ENCODE data around the gene LMAN2.
"Not testable (repeated sequence)": the region's sequence is repeated elsewhere in the genome, so short reads cannot be mapped to it uniquely, and the experiment has no call there.

The LMAN2 gene

DNA sequence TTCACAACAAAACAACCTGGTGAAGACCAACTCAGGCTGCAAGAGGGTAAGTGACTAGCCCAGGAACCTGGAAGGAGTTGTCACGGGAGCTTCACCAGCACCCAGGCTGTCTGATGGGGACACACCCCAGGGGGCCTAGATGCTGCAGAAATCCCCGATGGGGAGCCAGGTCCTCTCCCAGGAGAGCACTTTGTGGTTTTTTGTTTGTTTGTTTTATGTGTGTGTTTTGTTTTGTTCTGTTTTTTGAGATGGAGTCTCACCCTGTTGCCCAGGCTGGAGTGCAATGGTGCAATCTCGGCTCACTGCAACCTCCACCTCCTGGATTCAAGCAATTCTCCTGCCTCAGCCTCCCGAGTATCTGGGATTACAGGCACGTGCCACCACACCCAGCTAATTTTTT is 24.0 kb upstream of the LMAN2 start:
- not testable (repeated sequence) for H3K4me1 ChIP-seq (ENCODE audit: control insufficient read depth, low read depth, low read length); H3K9ac ChIP-seq (ENCODE audit: low read length); H3K23ac ChIP-seq (ENCODE audit: low read length); H3K36me3 ChIP-seq (ENCODE audit: control insufficient read depth, insufficient read depth, low read length); H3K4ac ChIP-seq (ENCODE audit: low read depth, low read length); DNase-seq; H2BK120ac ChIP-seq (ENCODE audit: low read depth, low read length); H3K27me3 ChIP-seq (ENCODE audit: insufficient read depth, low read length, poor library complexity); H3K18ac ChIP-seq (ENCODE audit: low read length); H2AK5ac ChIP-seq (ENCODE audit: low read length); H4K5ac ChIP-seq (ENCODE audit: low read length); H4K8ac ChIP-seq (ENCODE audit: low read depth, low read length); H3K56ac ChIP-seq (ENCODE audit: low read length); H3K4me3 ChIP-seq (ENCODE audit: low read length); H3K4me2 ChIP-seq (ENCODE audit: low read length); H2BK15ac ChIP-seq (replicated peaks; ENCODE audit: low read depth); H3K79me2 ChIP-seq (ENCODE audit: control insufficient read depth, insufficient read depth, low read length); H3K79me1 ChIP-seq (ENCODE audit: low read length); H3K27ac ChIP-seq (ENCODE audit: low read depth, low read length); H2BK5ac ChIP-seq (ENCODE audit: low read length)
- no CpG with 5 or more reads among the region's 5 CpGs for WGBS (ENCODE audit: extremely low coverage, insufficient coverage, low lambda C conversion rate)

GRCh38 chr5:177374211-177374610 is 22.7 kb upstream of the LMAN2 start:
- Histone ChIP-seq H2BK5ac (ENCODE audit: low read length) (no peak overlapping the region), H3K56ac (ENCODE audit: low read length) (no peak overlapping the region), H3K79me1 (ENCODE audit: low read length) (no peaks in the 10 kb centered on the region), H4K8ac (ENCODE audit: low read depth, low read length) (no peak overlapping the region), H3K18ac (ENCODE audit: low read length) (no peak overlapping the region), H2AK5ac (ENCODE audit: low read length) (no peak overlapping the region), H3K27ac (ENCODE audit: low read depth, low read length) (no peak overlapping the region), H3K9ac (ENCODE audit: low read length) (no peak overlapping the region), H2BK120ac (ENCODE audit: low read depth, low read length) (no peak overlapping the region), H3K4ac (ENCODE audit: low read depth, low read length) (no peak overlapping the region), H2BK15ac (replicated peaks; ENCODE audit: low read depth) (no peak overlapping the region), H3K79me2 (ENCODE audit: control insufficient read depth, insufficient read depth, low read length) (no peaks in the 10 kb centered on the region), H3K4me2 (ENCODE audit: low read length) (no peak overlapping the region), H3K36me3 (ENCODE audit: control insufficient read depth, insufficient read depth, low read length) (no peaks in the 10 kb centered on the region), H3K27me3 (ENCODE audit: insufficient read depth, low read length, poor library complexity) (no peaks in the 10 kb centered on the region), H3K4me1 (ENCODE audit: control insufficient read depth, low read depth, low read length) (peaks cover 6% of the 10 kb centered on the region), H3K4me3 (ENCODE audit: low read length) (no peak overlapping the region), H3K23ac (ENCODE audit: low read length) (no peak overlapping the region), H4K5ac (ENCODE audit: low read length) (no peak overlapping the region)
- WGBS (ENCODE audit: extremely low coverage, insufficient coverage, low lambda C conversion rate) = no CpG with 5 or more reads among the region's 5 CpGs
- no peak for DNase-seq

GRCh38 chr5:177373806-177374205 is 22.3 kb upstream of the LMAN2 start:
- no peak overlapping the region for H3K27ac ChIP-seq (ENCODE audit: low read depth, low read length)
- no peaks in the 10 kb centered on the region for H3K79me2 ChIP-seq (ENCODE audit: control insufficient read depth, insufficient read depth, low read length)
- no peaks in the 10 kb centered on the region for H3K27me3 ChIP-seq (ENCODE audit: insufficient read depth, low read length, poor library complexity)
- no peak overlapping the region for H2BK15ac ChIP-seq (replicated peaks; ENCODE audit: low read depth)
- H2BK120ac ChIP-seq (ENCODE audit: low read depth, low read length) = no peak overlapping the region
- no peak overlapping the region for H3K4me2 ChIP-seq (ENCODE audit: low read length)
- H3K36me3 ChIP-seq (ENCODE audit: control insufficient read depth, insufficient read depth, low read length) = no peaks in the 10 kb centered on the region
- no peaks in the 10 kb centered on the region for H3K79me1 ChIP-seq (ENCODE audit: low read length)
- no peak overlapping the region for H3K23ac ChIP-seq (ENCODE audit: low read length)
- no peak overlapping the region for H2BK5ac ChIP-seq (ENCODE audit: low read length)
- H3K4ac ChIP-seq (ENCODE audit: low read depth, low read length) = no peak overlapping the region
- H2AK5ac ChIP-seq (ENCODE audit: low read length) = no peak overlapping the region
- no peak overlapping the region for H4K8ac ChIP-seq (ENCODE audit: low read depth, low read length)
- no peak overlapping the region for H3K56ac ChIP-seq (ENCODE audit: low read length)
- H3K9ac ChIP-seq (ENCODE audit: low read length) = no peak overlapping the region
- no peak overlapping the region for H4K5ac ChIP-seq (ENCODE audit: low read length)
- H3K4me1 ChIP-seq (ENCODE audit: control insufficient read depth, low read depth, low read length) = peaks cover 6% of the 10 kb centered on the region
- H3K4me3 ChIP-seq (ENCODE audit: low read length) = no peak overlapping the region
- peak; percentile 37 for DNase-seq
- WGBS (ENCODE audit: extremely low coverage, insufficient coverage, low lambda C conversion rate) = no CpG with 5 or more reads among the region's 6 CpGs
- H3K18ac ChIP-seq (ENCODE audit: low read length) = no peak overlapping the region

DNA sequence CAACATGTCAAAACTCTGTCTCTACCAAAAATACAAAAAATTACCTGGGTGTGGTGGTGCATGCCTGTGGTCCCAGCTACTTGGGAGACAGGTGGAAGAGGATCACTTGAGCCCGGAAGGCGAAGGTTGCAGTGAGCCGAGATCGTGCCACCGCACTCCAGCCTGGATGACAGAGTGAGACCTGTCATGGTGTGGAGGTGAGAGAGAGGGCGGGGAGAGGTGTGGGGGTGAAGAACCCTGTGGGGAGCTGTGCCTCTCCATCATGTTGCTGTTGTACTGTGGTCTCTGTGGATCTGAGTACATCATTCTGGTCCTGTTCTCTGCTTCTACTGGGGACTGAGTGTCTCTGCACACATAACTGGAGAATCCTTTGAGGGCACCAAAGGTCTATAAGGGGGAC is 21.4 kb upstream of the LMAN2 start:
- DNase-seq = no peak
- no CpG with 5 or more reads among the region's 6 CpGs for WGBS (ENCODE audit: extremely low coverage, insufficient coverage, low lambda C conversion rate)

GRCh38 chr5:177372034-177372896 is 20.8 kb upstream of the LMAN2 start:
- Histone ChIP-seq H2BK120ac (ENCODE audit: low read depth, low read length) (no peak overlapping the region), H4K5ac (ENCODE audit: low read length) (no peak overlapping the region), H3K36me3 (ENCODE audit: control insufficient read depth, insufficient read depth, low read length) (no peaks in the 10 kb centered on the region), H3K27ac (ENCODE audit: low read depth, low read length) (no peak overlapping the region), H4K8ac (ENCODE audit: low read depth, low read length) (no peak overlapping the region), H3K4me2 (ENCODE audit: low read length) (no peak overlapping the region), H3K79me1 (ENCODE audit: low read length) (no peaks in the 10 kb centered on the region), H3K9ac (ENCODE audit: low read length) (no peak overlapping the region), H2BK15ac (replicated peaks; ENCODE audit: low read depth) (no peak overlapping the region), H3K56ac (ENCODE audit: low read length) (no peak overlapping the region), H3K18ac (ENCODE audit: low read length) (no peak overlapping the region), H3K79me2 (ENCODE audit: control insufficient read depth, insufficient read depth, low read length) (no peaks in the 10 kb centered on the region), H3K4ac (ENCODE audit: low read depth, low read length) (no peak overlapping the region), H3K23ac (ENCODE audit: low read length) (no peak overlapping the region), H2BK5ac (ENCODE audit: low read length) (no peak overlapping the region), H3K4me1 (ENCODE audit: control insufficient read depth, low read depth, low read length) (peaks cover 8% of the 10 kb centered on the region), H2AK5ac (ENCODE audit: low read length) (no peak overlapping the region), H3K27me3 (ENCODE audit: insufficient read depth, low read length, poor library complexity) (no peaks in the 10 kb centered on the region), H3K4me3 (ENCODE audit: low read length) (no peak overlapping the region)
- WGBS (ENCODE audit: extremely low coverage, insufficient coverage, low lambda C conversion rate) = no CpG with 5 or more reads among the region's 12 CpGs
- DNase-seq = no peak

More for the DNA sequence above, 21.4 kb upstream of the LMAN2 start:
- Histone ChIP-seq H2AK5ac (ENCODE audit: low read length) (no peak overlapping the region), H3K27ac (ENCODE audit: low read depth, low read length) (no peak overlapping the region), H2BK120ac (ENCODE audit: low read depth, low read length) (no peak overlapping the region), H3K79me2 (ENCODE audit: control insufficient read depth, insufficient read depth, low read length) (no peaks in the 10 kb centered on the region), H3K18ac (ENCODE audit: low read length) (no peak overlapping the region), H3K79me1 (ENCODE audit: low read length) (no peaks in the 10 kb centered on the region), H3K4me2 (ENCODE audit: low read length) (no peak overlapping the region), H3K56ac (ENCODE audit: low read length) (no peak overlapping the region), H4K5ac (ENCODE audit: low read length) (no peak overlapping the region), H3K23ac (ENCODE audit: low read length) (no peak overlapping the region), H3K36me3 (ENCODE audit: control insufficient read depth, insufficient read depth, low read length) (no peaks in the 10 kb centered on the region), H3K9ac (ENCODE audit: low read length) (no peak overlapping the region), H3K4ac (ENCODE audit: low read depth, low read length) (no peak overlapping the region), H4K8ac (ENCODE audit: low read depth, low read length) (no peak overlapping the region), H3K4me3 (ENCODE audit: low read length) (no peak overlapping the region), H3K4me1 (ENCODE audit: control insufficient read depth, low read depth, low read length) (peaks cover 6% of the 10 kb centered on the region), H2BK15ac (replicated peaks; ENCODE audit: low read depth) (no peak overlapping the region), H2BK5ac (ENCODE audit: low read length) (no peak overlapping the region), H3K27me3 (ENCODE audit: insufficient read depth, low read length, poor library complexity) (no peaks in the 10 kb centered on the region)
